ENCODE results near the gene LONP2.
"Not testable (repeated sequence)": the region's sequence is repeated elsewhere in the genome, so short reads cannot be mapped to it uniquely, and the experiment has no call there.

The LONP2 gene

DNA sequence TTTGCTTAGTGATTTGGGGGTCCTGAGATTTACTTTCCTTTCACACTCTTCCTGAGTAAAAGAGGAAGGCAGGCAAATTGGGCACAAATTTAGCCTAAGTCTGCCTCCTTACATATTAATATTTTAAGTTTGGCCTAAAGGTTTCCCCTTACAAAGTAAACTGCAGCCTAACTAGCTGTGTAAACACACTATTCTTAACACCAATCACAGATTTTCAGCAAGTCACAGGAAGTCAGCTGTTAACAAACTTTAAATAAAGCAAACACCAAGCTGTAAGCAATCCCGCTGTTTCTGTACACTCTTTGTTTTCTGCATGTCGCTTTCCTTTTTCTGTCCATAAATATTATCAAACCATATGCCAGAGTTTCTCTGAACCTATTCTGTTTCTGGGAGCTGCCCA is 48.4 kb downstream of the LONP2 start:
- DNase-seq (ENCODE audit: low read depth), result no peak

- no peak for DNase-seq (ENCODE audit: low read depth)
Observed at GRCh38 chr16:48294724-48295123, 50.6 kb downstream of the LONP2 start.

GRCh38 chr16:48295488-48296281 is 51.6 kb downstream of the LONP2 start:
- no peak for DNase-seq (ENCODE audit: low read depth)

DNA sequence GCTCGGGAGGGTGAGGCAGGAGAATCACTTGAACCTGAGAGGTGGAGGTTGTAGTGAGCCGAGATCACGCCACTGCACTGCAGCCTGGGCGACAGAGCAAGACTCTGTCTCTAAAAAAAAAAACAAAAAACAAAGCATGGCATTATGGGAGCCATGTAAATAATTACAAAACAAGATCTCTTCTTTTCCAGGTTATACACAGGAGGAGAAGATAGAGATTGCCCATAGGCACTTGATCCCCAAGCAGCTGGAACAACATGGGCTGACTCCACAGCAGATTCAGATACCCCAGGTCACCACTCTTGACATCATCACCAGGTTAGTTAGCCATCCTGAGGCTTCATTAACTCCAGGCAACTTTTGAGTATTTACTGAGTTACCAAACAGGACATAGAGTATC is 55.4 kb downstream of the LONP2 start:
- DNase-seq (ENCODE audit: low read depth), result no peak

- no peak for DNase-seq (ENCODE audit: low read depth)
Observed at GRCh38 chr16:48300391-48300856, 56.3 kb downstream of the LONP2 start.

DNA sequence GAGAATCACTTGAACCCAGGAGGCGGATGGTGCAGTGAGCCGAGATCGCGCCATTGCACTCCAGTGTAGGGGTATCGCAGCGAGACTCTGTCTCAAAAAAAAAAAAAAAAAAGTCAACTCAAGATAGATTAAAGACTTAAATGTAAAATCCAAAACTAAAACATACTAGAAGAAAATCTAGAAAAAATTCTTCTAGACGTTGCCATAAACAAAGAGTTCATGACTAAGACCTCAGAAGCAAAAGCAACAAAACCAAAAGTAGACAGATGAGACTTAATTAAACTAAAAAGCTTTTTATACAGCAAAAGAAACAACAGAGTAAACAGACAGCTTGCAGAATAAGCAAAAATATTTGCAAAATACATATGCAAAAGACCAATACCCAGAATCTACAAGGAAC is 64.4 kb downstream of the LONP2 start:
- no peak for DNase-seq (ENCODE audit: low read depth)

GRCh38 chr16:48310908-48311641 is 67.0 kb downstream of the LONP2 start:
- no peak for DNase-seq (ENCODE audit: low read depth)

DNA sequence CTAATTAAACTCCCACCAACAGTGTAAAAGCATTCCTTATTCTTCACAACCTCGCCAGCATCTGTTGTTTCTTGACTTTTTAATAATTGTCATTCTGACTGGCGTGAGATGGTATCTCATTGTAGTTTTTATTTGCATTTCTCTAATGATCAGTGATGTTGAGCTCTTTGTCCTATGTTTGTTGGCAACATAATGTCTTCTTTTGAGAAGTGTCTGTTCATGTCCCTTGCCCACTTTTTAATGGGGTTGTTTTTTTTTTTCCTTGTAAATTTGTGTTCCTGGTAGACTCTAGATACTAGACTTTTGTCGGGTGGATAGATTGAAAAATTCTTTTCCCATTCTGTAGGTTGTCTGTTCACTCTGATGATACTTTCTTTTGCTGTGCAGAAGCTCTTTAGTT is 69.8 kb downstream of the LONP2 start:
- not testable (repeated sequence) for DNase-seq (ENCODE audit: low read depth)

GRCh38 chr16:48317026-48317425 is 72.9 kb downstream of the LONP2 start:
- no peak for DNase-seq (ENCODE audit: low read depth)

DNA sequence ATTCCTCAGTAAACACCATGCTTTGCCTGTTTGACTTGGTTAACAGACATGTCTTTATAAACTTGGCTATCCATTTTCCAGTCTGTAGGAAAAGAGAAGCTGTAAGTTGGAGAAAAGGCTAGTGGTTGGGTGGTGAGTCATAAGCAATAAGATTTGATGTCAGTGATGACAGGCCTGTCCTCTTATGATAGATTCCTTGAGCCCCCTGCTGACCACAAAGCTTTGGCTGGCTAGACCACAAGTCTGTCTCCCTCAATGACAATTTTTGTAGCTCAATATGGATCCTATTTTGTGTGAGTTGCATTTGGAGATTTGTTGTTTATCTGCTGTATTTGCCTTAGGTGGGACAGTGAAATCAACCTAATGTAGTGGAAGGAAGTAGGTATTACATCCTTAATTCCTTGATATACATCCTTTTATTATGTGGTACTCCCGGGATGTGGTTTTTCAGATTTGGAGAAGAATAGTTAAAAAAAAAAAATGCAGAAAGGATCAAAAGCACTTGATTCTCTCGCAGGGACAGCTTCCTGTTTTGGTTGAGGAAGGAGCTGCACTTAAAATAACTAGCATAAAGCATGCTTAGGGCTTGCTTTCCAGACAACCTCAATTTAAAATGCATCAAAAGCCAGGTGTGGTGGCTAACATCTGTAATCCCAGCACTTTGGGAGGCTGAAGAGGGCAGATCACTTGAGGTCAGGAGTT is 73.7 kb downstream of the LONP2 start:
- DNase-seq (ENCODE audit: low read depth), result no peak

- DNase-seq (ENCODE audit: low read depth), result no peak
Observed at GRCh38 chr16:48318630-48319029, 74.5 kb downstream of the LONP2 start.

DNA sequence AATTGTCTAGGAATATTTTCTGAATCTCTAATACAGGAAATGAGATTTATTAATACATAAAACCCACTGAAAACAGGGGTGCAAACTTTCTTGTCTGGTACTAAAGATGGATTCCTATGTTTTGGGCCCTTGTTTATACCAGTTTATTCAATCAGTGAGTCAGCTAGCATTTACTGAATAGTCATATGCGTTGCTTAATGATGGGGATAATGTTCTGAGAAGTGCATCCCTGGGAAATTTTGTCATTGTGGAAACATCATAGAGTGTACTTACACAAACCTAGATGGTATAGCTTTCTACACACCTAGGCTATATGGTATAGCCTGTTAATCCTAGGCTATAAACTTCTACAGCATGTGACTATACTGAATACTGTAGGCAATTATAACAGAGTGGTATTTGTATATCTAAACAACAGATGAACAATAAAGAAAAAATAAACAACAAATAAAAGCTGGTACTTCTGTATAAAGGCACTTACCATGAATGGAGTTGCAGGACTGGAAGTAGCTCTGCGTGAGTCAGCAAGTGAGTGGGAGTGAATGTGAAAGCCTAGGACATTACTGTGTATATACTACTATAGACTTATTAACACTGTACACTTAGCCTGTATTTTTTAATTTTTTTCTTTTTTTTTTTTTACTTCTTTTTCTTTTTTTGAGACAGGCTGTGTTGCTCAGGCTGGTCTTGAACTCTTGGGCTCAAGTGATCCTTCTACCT is 77.4 kb downstream of the LONP2 start:
- DNase-seq (ENCODE audit: low read depth), result no peak

GRCh38 chr16:48323783-48324775 is 80.0 kb downstream of the LONP2 start:
- DNase-seq (ENCODE audit: low read depth), result no peak

- no peak for DNase-seq (ENCODE audit: low read depth)
Observed at GRCh38 chr16:48326915-48327314, 82.8 kb downstream of the LONP2 start.

DNA sequence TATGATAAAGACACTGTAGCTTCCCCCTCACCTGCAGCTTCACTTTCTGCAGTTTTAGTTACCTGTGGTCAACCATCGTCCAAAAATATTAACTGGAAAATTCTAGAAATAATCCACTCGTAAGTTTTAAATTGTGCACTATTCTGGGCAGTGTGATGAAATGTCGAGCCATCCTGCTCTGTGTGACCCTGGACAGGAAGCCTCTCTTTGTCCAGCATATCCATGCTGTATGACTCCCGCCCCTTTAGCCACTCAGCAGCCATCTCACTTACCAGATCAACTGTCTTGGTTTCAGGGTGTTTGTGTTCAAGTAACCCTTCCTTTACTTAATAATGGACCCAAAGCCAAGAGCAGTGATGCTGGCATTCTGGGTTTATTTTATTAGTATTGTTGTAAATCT is 85.0 kb downstream of the LONP2 start:
- no peak for DNase-seq (ENCODE audit: low read depth)

GRCh38 chr16:48330189-48330840 is 86.2 kb downstream of the LONP2 start:
- no peak for DNase-seq (ENCODE audit: low read depth)

DNA sequence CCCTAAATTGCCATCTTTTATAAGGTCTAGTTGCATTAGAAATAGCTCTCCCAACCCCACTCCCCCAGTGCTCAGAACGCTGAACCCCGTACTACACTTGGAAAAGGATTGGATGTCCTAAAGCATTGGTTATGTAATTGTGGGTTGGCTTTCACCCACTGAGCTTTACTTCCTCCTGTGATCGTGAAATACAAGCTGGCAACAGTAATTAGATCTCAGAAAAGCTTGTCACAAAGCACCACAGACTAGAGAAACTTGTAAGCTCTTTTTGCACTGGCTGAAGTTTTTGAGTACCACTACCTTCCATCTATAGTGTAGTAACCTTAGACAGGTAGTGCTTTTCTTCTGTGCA is 86.7 kb downstream of the LONP2 start:
- no peak for DNase-seq (ENCODE audit: low read depth)

GRCh38 chr16:48332978-48333377 is 88.9 kb downstream of the LONP2 start:
- DNase-seq (ENCODE audit: low read depth), result no peak

- DNase-seq (ENCODE audit: low read depth), result no peak
Observed at GRCh38 chr16:48334325-48334724, 90.2 kb downstream of the LONP2 start.

DNA sequence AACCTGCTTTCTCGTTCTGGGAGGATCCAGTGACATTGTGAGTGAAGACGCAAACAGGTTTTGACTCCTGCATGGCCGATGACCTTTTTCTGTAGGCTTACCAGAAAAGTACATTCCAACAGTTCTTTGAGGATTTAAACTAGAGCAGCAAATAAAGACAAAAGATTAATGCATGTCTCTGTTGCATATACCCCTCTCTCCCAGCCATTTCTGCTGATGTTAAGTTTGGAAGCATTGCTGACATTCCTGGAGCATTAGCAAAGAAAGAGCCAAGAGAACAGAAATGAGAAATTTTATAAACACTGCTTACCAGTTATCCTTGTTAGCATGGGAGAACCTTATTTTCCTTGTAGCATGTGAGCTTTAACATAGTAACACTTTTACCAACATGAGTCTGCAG is 91.9 kb downstream of the LONP2 start:
- DNase-seq (ENCODE audit: low read depth), result no peak

DNA sequence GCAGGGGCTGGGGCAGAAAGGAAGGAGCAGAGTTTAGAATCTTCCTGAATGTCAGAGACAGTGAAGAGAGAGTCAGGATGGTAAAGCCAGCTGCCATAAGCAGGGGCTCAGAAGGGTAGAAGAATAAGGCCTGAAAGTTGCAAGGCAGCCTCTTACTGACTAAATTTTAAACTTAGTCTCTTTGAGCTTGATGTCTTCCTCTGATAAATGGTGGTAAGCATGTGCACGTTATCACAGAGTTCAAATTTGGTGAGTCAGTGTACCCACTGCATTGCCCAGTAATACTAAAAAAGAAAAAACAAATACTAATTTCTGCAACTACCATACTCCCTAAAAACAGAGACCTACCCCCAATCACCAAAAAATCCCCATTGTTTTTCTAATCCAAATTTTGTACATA is 96.0 kb downstream of the LONP2 start:
- DNase-seq (ENCODE audit: low read depth), result no peak
